H1 (cell line): ENCODE results near the gene CACNA1A.

ENCODE experiments used
- ASH2L ChIP-seq: fragments of 200-600, 300-600 bp; sonication (generic); IDR thresholded peaks from one replicate; pipeline ENCODE4 v1.7.1; 2017; ENCODE audit warnings: low read length
- CBX5 ChIP-seq: fragments of 300-800, 300-1000 bp; sonication (generic); IDR thresholded peaks from 2 replicates; pipeline ENCODE4 v1.7.1; 2016; ENCODE audit warnings: antibody characterized with exemption, low read length, low read depth
- EP300 ChIP-seq, 2 experiments: IDR thresholded peaks; 1 replicate in 1 of 2; 2 replicates in 1 of 2; pipeline ENCODE4 v1.6.1; 2011 to 2012; ENCODE audit warnings: low read depth in 2 of 2, low read length in 2 of 2, mild to moderate bottlenecking in 2 of 2, borderline replicate concordance in 1 of 2, inconsistent platforms in 1 of 2, moderate library complexity in 1 of 2
- GABPA ChIP-seq: IDR thresholded peaks from 2 replicates; pipeline ENCODE4 v1.6.1; 2011; ENCODE audit warnings: mild to moderate bottlenecking, low read length, moderate library complexity, borderline replicate concordance; ENCODE audit not compliant: insufficient read depth
- PHF8 ChIP-seq: fragments of 200-600 bp; sonication (generic); conservative IDR thresholded peaks from 2 replicates; pipeline ENCODE4 v1.7.1; 2012; ENCODE audit warnings: low read depth, mild to moderate bottlenecking, inconsistent platforms, low read length, moderate library complexity
- RAD21 ChIP-seq, 2 experiments: IDR thresholded peaks in 1 of 2; conservative IDR thresholded peaks in 1 of 2; 2 replicates each; pipeline ENCODE4 v1.6.1; 2011; ENCODE audit warnings: low read depth in 2 of 2, low read length in 2 of 2, improper control_type of control experiment in 1 of 2, inconsistent platforms in 1 of 2, mild to moderate bottlenecking in 1 of 2, moderate library complexity in 1 of 2
- RFX5 ChIP-seq: IDR thresholded peaks from 2 replicates; pipeline ENCODE4 v1.6.1; 2011; ENCODE audit warnings: low read depth, low read length, improper control_type of control experiment, borderline replicate concordance
- TBP ChIP-seq: IDR thresholded peaks from 2 replicates; pipeline ENCODE4 v1.6.1; 2011; ENCODE audit warnings: low read depth, low read length, improper control_type of control experiment
- TF ChIP-seq, protein P1 (sequence below), 3 experiments: IDR thresholded peaks; 1 replicate in 2 of 3; 2 replicates in 1 of 3; pipeline versions ENCODE4 v1.5.1 to v1.6.1; 2011; ENCODE audit warnings: low read length in 3 of 3, mild to moderate bottlenecking in 3 of 3, inconsistent platforms in 2 of 3, low read depth in 1 of 3, moderate library complexity in 1 of 3; ENCODE audit not compliant: insufficient read depth in 1 of 3; ENCODE audit errors: control extremely low read depth in 1 of 3
- TF ChIP-seq, protein P2 (sequence below): IDR thresholded peaks from 2 replicates; pipeline ENCODE4 v1.6.1; 2011; ENCODE audit warnings: low read length, improper control_type of control experiment

DNA sequence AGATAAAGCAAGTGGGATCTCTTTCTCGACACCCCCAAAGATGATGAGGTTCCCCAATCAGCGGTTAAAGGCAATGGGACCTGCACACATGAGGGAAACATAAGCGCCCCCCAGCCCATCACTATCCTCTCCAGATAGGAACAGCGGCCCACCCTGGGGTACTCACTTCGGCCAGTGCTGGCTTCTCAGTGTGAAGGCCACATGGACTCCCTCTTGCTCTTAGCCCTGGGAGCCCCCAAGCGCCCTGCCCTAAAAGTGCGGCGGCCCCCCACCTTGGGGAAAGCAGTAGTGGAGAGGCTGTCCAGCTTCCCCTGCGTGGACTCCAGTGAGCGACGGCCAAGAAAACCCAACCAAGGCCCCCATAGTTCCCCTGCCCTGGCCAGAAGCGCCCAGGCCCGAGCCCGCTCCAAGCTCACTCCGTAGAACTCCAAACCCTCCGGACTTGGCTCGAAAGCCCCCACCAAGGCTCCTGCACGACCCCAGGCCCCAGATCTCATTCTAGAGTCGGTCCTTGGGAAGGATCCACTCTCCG, 1.0 kb downstream of the CACNA1A start:
- TF ChIP-seq TBP (no peak), PHF8 (no peak), ASH2L (no peak), GABPA (no peak), RAD21 (IDR thresholded peaks at IDR 0.05 in 1 of 2, conservative IDR thresholded peaks at IDR 0.05 in 1 of 2; ENCODE audit: low read depth in 2 of 2, low read length in 2 of 2) (no peak), EP300 (IDR thresholded peaks at IDR 0.05; ENCODE audit: borderline replicate concordance in 1 of 2, low read depth in 2 of 2, low read length in 2 of 2) (no peak), CBX5 (no peak), RFX5 (no peak)
- TF ChIP-seq, protein P1, sequence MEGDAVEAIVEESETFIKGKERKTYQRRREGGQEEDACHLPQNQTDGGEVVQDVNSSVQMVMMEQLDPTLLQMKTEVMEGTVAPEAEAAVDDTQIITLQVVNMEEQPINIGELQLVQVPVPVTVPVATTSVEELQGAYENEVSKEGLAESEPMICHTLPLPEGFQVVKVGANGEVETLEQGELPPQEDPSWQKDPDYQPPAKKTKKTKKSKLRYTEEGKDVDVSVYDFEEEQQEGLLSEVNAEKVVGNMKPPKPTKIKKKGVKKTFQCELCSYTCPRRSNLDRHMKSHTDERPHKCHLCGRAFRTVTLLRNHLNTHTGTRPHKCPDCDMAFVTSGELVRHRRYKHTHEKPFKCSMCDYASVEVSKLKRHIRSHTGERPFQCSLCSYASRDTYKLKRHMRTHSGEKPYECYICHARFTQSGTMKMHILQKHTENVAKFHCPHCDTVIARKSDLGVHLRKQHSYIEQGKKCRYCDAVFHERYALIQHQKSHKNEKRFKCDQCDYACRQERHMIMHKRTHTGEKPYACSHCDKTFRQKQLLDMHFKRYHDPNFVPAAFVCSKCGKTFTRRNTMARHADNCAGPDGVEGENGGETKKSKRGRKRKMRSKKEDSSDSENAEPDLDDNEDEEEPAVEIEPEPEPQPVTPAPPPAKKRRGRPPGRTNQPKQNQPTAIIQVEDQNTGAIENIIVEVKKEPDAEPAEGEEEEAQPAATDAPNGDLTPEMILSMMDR (IDR thresholded peaks at IDR 0.05; ENCODE audit: control extremely low read depth in 1 of 3, insufficient read depth in 1 of 3, low read depth in 1 of 3, low read length in 3 of 3) = no peak
- TF ChIP-seq, protein P2, sequence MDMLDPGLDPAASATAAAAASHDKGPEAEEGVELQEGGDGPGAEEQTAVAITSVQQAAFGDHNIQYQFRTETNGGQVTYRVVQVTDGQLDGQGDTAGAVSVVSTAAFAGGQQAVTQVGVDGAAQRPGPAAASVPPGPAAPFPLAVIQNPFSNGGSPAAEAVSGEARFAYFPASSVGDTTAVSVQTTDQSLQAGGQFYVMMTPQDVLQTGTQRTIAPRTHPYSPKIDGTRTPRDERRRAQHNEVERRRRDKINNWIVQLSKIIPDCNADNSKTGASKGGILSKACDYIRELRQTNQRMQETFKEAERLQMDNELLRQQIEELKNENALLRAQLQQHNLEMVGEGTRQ = no peak
